CD1c-positive myeloid dendritic cell (primary cell): ENCODE measurements around the gene WNK2.

Experiments used
- DNase-seq: peaks from one replicate; pipeline ENCODE4 v3.0.0-alpha.2; 2016; ENCODE audit errors: extremely low spot score

WNK2 gene

GRCh38 chr9:93295031-93295430 lies 111.1 kb downstream of the WNK2 start:
- no peak for DNase-seq

GRCh38 chr9:93295456-93296076 lies 111.6 kb downstream of the WNK2 start:
- DNase-seq, result peak; percentile 28

- no peak for DNase-seq
These were observed 113.0 kb downstream of the WNK2 start for GRCh38 chr9:93296889-93297480.

- no peak for DNase-seq
These were observed 113.9 kb downstream of the WNK2 start for GRCh38 chr9:93297659-93298497.

GRCh38 chr9:93298498-93299417 lies 114.8 kb downstream of the WNK2 start:
- DNase-seq, result no peak

GRCh38 chr9:93299418-93300174 lies 115.7 kb downstream of the WNK2 start:
- DNase-seq, result no peak

- DNase-seq, result no peak
These were observed 116.2 kb downstream of the WNK2 start for GRCh38 chr9:93300175-93300572.

- no peak for DNase-seq
These were observed 116.7 kb downstream of the WNK2 start for GRCh38 chr9:93300585-93301081.

- DNase-seq, result no peak
These were observed 117.4 kb downstream of the WNK2 start for GRCh38 chr9:93301291-93301811.

GRCh38 chr9:93301911-93302541 lies 118.1 kb downstream of the WNK2 start:
- no peak for DNase-seq

GRCh38 chr9:93302586-93303257 lies 118.8 kb downstream of the WNK2 start:
- peak; percentile 74 for DNase-seq

- DNase-seq, result no peak
These were observed 119.4 kb downstream of the WNK2 start for GRCh38 chr9:93303258-93303771.

GRCh38 chr9:93303806-93304573 lies 120.1 kb downstream of the WNK2 start:
- DNase-seq, result no peak

GRCh38 chr9:93304574-93305496 lies 120.9 kb downstream of the WNK2 start:
- DNase-seq, result peak; percentile 16

GRCh38 chr9:93305497-93306020 lies 121.6 kb downstream of the WNK2 start:
- DNase-seq, result no peak

- no peak for DNase-seq
These were observed 122.1 kb downstream of the WNK2 start for GRCh38 chr9:93306081-93306480.

GRCh38 chr9:93306579-93307091 lies 122.7 kb downstream of the WNK2 start:
- no peak for DNase-seq
